GM12801 (cell line): Measurements from ENCODE around the gene OPTN.

Experiments
- CTCF ChIP-seq: IDR thresholded peaks from one replicate; pipeline ENCODE4 v1.5.1; 2011; ENCODE audit warnings: control low read depth; ENCODE audit not compliant: insufficient read length; ENCODE audit errors: extremely low read depth

Gene OPTN

GRCh38 chr10:13080643-13081042, 19.3 kb upstream of the OPTN start:
- no peak for TF ChIP-seq CTCF

GRCh38 chr10:13086056-13086455, 13.9 kb upstream of the OPTN start:
- TF ChIP-seq CTCF, result no peak

DNA sequence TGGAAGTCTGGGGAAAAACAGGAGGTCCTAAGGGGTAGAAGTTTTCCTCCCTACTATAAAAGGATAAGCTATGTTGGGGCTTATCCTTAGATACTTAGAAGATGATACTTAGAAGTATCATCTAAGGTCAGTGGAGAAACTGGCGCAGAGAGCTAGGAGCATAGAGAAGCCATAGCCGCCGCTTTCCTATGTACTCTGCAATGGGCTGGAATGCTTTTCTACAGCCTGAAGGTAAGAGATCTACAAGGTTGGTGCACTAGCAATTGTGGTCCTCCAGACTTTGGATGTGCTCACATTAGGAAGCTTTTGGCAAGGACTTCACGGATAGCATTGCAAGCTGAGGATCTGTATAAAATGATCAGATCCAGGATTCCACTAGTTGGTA, 12.4 kb upstream of the OPTN start:
- no peak for TF ChIP-seq CTCF

DNA sequence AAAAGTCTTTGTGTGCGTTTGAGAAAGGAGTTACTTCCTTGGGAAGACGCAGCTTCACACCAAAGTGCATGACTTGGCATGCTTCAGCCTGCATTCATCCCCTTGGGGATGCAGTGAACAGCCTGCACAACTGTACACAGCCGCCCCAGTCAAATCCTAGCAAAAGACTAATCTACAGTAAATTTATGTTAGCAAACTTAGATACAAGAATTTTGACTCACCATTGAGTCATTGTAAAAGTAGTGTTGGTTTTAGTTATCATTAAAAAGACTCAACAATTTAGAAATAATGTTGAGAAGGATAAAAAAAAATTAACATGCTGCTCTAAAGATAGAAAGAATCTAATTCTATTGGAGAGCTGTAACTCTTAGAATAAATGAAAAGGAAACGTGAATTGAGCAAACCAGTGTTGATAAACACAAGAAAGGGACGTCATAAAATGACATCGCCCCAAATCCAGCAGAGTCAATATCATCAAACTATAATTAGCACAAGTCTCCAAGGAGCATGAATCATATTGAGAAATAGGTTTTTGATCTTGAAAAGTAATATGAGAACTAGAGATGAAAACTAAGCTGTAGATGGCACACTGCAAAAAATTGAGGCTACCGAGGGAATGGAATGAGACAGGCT, 11.9 kb upstream of the OPTN start:
- no peak for TF ChIP-seq CTCF

DNA sequence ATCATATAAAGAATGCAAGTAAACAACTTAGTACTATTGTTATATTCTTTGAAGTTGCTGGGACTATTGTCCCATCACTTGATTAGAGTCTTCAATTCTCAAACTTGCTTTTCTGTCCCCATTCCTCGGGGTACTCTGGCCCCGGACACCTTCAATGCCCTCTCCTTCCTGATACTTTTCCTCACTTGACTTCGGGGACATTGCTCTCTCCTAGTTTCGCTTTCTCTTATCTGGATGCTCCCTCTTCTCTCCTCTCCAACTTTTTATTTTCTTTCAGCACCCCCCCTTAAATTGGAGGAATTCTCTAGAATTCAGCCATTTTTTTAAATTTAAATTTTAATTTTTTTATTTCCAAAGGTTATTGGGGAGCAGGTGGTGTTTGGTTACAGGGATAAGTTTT, 10.6 kb upstream of the OPTN start:
- TF ChIP-seq CTCF, result no peak

DNA sequence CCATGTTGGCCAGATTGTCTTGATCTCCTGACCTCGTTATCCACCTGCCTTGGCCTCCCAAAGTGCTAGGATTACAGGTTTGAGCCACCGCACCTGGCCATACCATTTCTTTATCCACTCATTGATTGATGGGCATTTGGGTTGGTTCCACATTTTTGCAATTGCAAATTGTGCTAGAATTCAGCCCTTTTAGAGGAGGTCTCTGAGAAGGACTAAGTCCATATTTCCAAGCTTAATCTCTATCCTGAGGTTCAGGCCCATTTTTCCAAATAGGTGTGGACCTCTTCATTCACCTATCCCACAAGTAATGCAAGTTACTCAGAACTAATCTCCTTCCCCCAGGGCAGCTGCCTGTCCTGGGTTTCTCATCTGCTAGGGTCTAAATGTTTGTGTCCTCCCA, 9.7 kb upstream of the OPTN start:
- no peak for TF ChIP-seq CTCF

GRCh38 chr10:13091801-13092200, 8.2 kb upstream of the OPTN start:
- no peak for TF ChIP-seq CTCF
